SU-DHL-6 (cell line): ENCODE data around the gene MLYCD.

Source experiments
- H2AFZ ChIP-seq: fragments of 200-600 bp; sonication (generic); 2 replicates; pipeline ENCODE4 v1.6.1; 2014; ENCODE audit warnings: low read depth, mild to moderate bottlenecking, moderate library complexity, mixed read lengths, antibody characterized with exemption, low read length; ENCODE audit not compliant: severe bottlenecking
- H3F3A ChIP-seq: fragments of 200-600 bp; shearing (Covaris generic); 2 replicates; pipeline ENCODE4 v1.6.0; 2016; ENCODE audit warnings: antibody characterized with exemption, mild to moderate bottlenecking; ENCODE audit not compliant: insufficient read depth
- H3K27ac ChIP-seq: fragments of 200-600 bp; sonication (generic); 2 replicates; pipeline ENCODE4 v1.5.1; 2016; ENCODE audit warnings: low read depth, mild to moderate bottlenecking, low read length, moderate library complexity, mixed read lengths
- H3K27me3 ChIP-seq: fragments of 200-600 bp; sonication (generic), shearing (Covaris generic); 2 replicates; pipeline ENCODE4 v1.6.0; 2014; ENCODE audit warnings: mild to moderate bottlenecking, low read length
- H3K36me3 ChIP-seq: fragments of 200-600 bp; sonication (generic); 2 replicates; pipeline ENCODE4 v1.6.1; 2014; ENCODE audit warnings: mild to moderate bottlenecking, low read length, mixed read lengths
- H3K4me2 ChIP-seq: fragments of 300-600, 200-600 bp; shearing (Covaris generic), sonication (generic); 2 replicates; pipeline ENCODE4 v1.6.0; 2014; ENCODE audit warnings: low read length, low read depth, mild to moderate bottlenecking; ENCODE audit not compliant: poor library complexity, severe bottlenecking
- H3K4me3 ChIP-seq: fragments of 200-600 bp; sonication (generic); 2 replicates; pipeline ENCODE4 v1.5.1; 2014; ENCODE audit warnings: antibody characterized with exemption, low read length, mild to moderate bottlenecking, mixed read lengths; ENCODE audit not compliant: insufficient read depth, poor library complexity, severe bottlenecking
- H3K79me2 ChIP-seq: fragments of 200-600 bp; sonication (generic); 2 replicates; pipeline ENCODE4 v1.6.1; 2014; ENCODE audit warnings: mild to moderate bottlenecking, low read length, moderate library complexity; ENCODE audit not compliant: insufficient read depth
- H3K9ac ChIP-seq: fragments of 200-600 bp; sonication (generic); 2 replicates; pipeline ENCODE4 v1.7.0; 2014; ENCODE audit warnings: mild to moderate bottlenecking, low read length
- H3K9me2 ChIP-seq: fragments of 200-600 bp; sonication (generic); replicated peaks from 2 replicates; pipeline ENCODE4 v1.6.1; 2014; ENCODE audit warnings: low read length; ENCODE audit not compliant: insufficient read depth
- H3K9me3 ChIP-seq: fragments of 200-600 bp; sonication (generic); 2 replicates; pipeline ENCODE4 v1.6.1; 2014; ENCODE audit warnings: low read length, mixed read lengths; ENCODE audit not compliant: insufficient read depth
- H4K20me1 ChIP-seq: fragments of 200-600 bp; sonication (generic); 2 replicates; pipeline ENCODE4 v1.6.1; 2014; ENCODE audit warnings: low read depth, mild to moderate bottlenecking, antibody characterized with exemption, low read length, moderate library complexity, mixed read lengths
- EZH2phosphoT487 ChIP-seq: fragments of 200-600 bp; sonication (generic), shearing (Covaris generic); conservative IDR thresholded peaks from 2 replicates; pipeline ENCODE4 v1.6.1; 2018; ENCODE audit warnings: mild to moderate bottlenecking, antibody characterized with exemption, low read length, moderate library complexity, mixed read lengths
- TF ChIP-seq, protein P1 (sequence below): fragments of 200-600 bp; sonication (generic); IDR thresholded peaks from one replicate; pipeline ENCODE4 v1.5.1; 2017; ENCODE audit warnings: antibody characterized with exemption, mild to moderate bottlenecking, low read length, moderate library complexity; ENCODE audit not compliant: insufficient read depth, poor library complexity, severe bottlenecking

MLYCD gene

DNA sequence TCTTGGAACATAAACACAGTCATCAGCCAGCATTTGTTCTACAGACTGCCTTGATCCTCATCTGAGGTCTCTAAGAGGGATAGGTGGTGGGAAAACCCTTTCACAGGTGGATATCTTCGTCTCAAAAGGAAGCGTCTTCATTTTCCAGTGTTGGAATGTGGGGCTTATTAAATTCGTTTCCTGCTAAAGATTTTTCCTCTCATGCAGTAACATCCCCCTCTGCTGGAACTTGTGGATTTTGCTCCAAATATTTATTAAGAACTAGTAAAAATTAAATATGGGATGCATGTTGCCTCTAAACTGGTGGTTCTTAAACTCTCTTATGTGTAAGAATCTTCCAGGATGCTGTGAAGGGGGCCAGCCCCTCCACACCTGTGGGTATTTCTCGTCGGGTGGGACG lies 20.1 kb upstream of the MLYCD start:
- no peak overlapping the region for H3K4me3 ChIP-seq
- H3K79me2 ChIP-seq = no peaks in the 10 kb centered on the region
- no peaks in the 10 kb centered on the region for H3K36me3 ChIP-seq
- H3K27ac ChIP-seq = no peak overlapping the region
- H3K9me3 ChIP-seq = no peaks in the 10 kb centered on the region
- no peaks in the 10 kb centered on the region for H3K9me2 ChIP-seq
- H2AFZ ChIP-seq = no peak overlapping the region
- TF ChIP-seq EZH2phosphoT487 = no peak
- TF ChIP-seq, protein P1, sequence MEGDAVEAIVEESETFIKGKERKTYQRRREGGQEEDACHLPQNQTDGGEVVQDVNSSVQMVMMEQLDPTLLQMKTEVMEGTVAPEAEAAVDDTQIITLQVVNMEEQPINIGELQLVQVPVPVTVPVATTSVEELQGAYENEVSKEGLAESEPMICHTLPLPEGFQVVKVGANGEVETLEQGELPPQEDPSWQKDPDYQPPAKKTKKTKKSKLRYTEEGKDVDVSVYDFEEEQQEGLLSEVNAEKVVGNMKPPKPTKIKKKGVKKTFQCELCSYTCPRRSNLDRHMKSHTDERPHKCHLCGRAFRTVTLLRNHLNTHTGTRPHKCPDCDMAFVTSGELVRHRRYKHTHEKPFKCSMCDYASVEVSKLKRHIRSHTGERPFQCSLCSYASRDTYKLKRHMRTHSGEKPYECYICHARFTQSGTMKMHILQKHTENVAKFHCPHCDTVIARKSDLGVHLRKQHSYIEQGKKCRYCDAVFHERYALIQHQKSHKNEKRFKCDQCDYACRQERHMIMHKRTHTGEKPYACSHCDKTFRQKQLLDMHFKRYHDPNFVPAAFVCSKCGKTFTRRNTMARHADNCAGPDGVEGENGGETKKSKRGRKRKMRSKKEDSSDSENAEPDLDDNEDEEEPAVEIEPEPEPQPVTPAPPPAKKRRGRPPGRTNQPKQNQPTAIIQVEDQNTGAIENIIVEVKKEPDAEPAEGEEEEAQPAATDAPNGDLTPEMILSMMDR = no peak
- no peaks in the 10 kb centered on the region for H3K27me3 ChIP-seq
- no peaks in the 10 kb centered on the region for H4K20me1 ChIP-seq
- no peak overlapping the region for H3K9ac ChIP-seq
- H3F3A ChIP-seq = no peaks in the 10 kb centered on the region
- H3K4me2 ChIP-seq = no peak overlapping the region

DNA sequence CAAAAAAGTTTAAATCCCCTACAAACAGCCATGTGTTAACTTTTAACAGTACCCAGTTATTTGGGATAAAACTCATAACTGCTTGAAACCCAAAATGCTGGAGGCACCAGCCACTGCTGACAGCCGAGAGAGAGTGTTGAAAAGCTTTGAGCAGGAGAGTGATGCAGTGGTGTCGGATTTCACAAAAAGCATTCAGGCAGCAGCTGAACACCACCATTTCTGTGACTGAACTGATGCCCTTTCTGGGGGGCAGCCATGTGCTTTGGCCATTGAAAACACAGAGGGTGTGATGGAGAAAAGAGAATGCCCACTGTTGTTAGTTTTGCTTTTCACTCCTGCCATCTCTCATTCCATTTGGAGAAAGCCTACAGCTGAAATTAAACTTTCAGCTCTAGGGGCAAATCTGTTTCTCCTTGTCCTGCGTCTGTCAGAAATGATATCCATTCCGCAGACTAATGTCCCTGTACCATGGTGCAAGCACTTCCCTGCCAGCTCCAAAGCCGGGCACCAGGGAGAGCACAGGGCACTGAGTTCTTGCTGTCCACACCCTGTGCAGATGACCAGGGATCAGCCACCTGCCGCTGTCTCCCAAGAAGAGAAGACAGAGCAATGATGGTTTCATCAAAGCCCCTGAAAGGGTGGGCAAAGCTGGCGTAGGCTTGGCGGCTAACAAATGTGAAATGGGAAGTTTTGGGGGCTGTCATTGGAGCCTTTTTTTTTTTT lies 16.6 kb upstream of the MLYCD start:
- Histone ChIP-seq H4K20me1 (no peaks in the 10 kb centered on the region), H3K9me2 (no peaks in the 10 kb centered on the region), H3K27me3 (no peaks in the 10 kb centered on the region), H3K36me3 (no peaks in the 10 kb centered on the region), H3K27ac (no peak overlapping the region), H3K4me3 (no peak overlapping the region), H2AFZ (no peak overlapping the region), H3F3A (no peaks in the 10 kb centered on the region), H3K79me2 (no peaks in the 10 kb centered on the region), H3K9me3 (no peaks in the 10 kb centered on the region), H3K4me2 (no peak overlapping the region), H3K9ac (no peak overlapping the region)
- TF ChIP-seq EZH2phosphoT487 = no peak
- TF ChIP-seq, protein P1 = no peak

DNA sequence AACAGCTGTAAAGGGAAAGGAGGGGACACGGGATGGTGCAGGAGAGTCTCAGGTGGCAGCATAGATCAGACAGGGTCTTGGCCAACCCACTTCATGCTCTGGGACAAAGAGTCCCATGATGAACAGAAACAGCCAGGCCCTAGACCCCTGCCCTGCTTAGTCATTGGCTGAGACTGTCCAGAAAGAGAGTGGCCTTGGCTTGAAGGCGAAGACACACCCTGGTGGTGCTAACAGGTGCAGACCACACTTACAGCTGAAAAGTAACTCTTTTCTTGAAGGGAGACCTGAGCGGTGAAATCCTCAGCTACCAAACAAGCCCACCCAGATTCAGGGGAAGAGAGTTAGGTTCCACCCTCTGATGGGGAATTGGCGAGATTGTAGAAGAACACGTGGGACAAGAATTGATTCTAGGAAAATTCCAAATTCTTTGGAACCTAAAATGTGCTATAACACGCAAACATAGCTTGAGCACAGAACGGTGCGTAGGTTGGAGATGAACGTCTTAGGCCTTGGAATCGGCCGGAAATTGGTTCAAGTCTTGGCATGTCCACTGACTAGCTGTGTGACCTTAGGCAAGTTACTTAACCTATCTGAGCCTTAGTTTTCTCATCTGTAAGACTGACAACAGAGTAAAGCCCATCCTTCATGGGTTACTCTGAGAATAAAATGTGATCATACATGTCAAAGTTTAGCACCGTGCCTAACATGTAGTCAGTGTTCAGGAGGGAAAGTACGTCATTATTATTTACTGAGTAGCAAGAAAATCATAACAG lies 12.5 kb upstream of the MLYCD start:
- no peak overlapping the region for H3K4me3 ChIP-seq
- H3K4me2 ChIP-seq = no peak overlapping the region
- no peaks in the 10 kb centered on the region for H3K9me3 ChIP-seq
- no peaks in the 10 kb centered on the region for H3F3A ChIP-seq
- H3K9ac ChIP-seq = no peak overlapping the region
- H3K79me2 ChIP-seq = no peaks in the 10 kb centered on the region
- no peaks in the 10 kb centered on the region for H3K36me3 ChIP-seq
- no peak overlapping the region for H3K27ac ChIP-seq
- no peaks in the 10 kb centered on the region for H3K27me3 ChIP-seq
- TF ChIP-seq, protein P1 = no peak
- TF ChIP-seq EZH2phosphoT487 = no peak
- H4K20me1 ChIP-seq = no peaks in the 10 kb centered on the region
- no peaks in the 10 kb centered on the region for H3K9me2 ChIP-seq
- no peak overlapping the region for H2AFZ ChIP-seq
